Loucy (cell line): ENCODE measurements around the gene POU5F2.

Experiments
- H2AFZ ChIP-seq: fragments of 200-600 bp; sonication (generic); 2 replicates; pipeline ENCODE4 v1.6.0; 2016; ENCODE audit warnings: antibody characterized with exemption, mild to moderate bottlenecking, low read length, moderate library complexity
- H3F3A ChIP-seq: fragments of 200-600 bp; 2 replicates; pipeline ENCODE4 v1.6.0; 2016; ENCODE audit warnings: antibody characterized with exemption, low read depth, mild to moderate bottlenecking
- H3K27me3 ChIP-seq: fragments of 200-600 bp; sonication (generic); 2 replicates; pipeline ENCODE4 v1.6.1; 2014; ENCODE audit warnings: low read length, mild to moderate bottlenecking; ENCODE audit not compliant: insufficient read depth, poor library complexity, severe bottlenecking
- H3K36me3 ChIP-seq: fragments of 200-600 bp; sonication (generic); 2 replicates; pipeline ENCODE4 v1.6.1; 2016; ENCODE audit warnings: low read length; ENCODE audit not compliant: insufficient read depth
- H3K4me1 ChIP-seq: fragments of 200-600 bp; sonication (generic); 2 replicates; pipeline ENCODE4 v1.5.1; 2014; ENCODE audit warnings: low read length, mild to moderate bottlenecking; ENCODE audit not compliant: insufficient read depth, poor library complexity, severe bottlenecking
- H3K4me2 ChIP-seq: fragments of 200-600 bp; sonication (generic); 2 replicates; pipeline ENCODE4 v1.6.0; 2014; ENCODE audit warnings: antibody characterized with exemption, low read length, low read depth, mild to moderate bottlenecking; ENCODE audit not compliant: poor library complexity, severe bottlenecking
- H3K4me3 ChIP-seq: fragments of 200-600 bp; sonication (generic); 2 replicates; pipeline ENCODE4 v1.5.1; 2014; ENCODE audit warnings: low read length, mild to moderate bottlenecking, mixed read lengths; ENCODE audit not compliant: poor library complexity, severe bottlenecking
- H3K79me2 ChIP-seq: fragments of 200-600 bp; sonication (generic); 2 replicates; pipeline ENCODE4 v1.6.1; 2014; ENCODE audit warnings: low read length; ENCODE audit not compliant: insufficient read depth
- H3K9ac ChIP-seq: fragments of 200-600 bp; sonication (generic); 2 replicates; pipeline ENCODE4 v1.6.0; 2014; ENCODE audit warnings: mild to moderate bottlenecking, low read depth, low read length, moderate library complexity; ENCODE audit not compliant: poor library complexity, severe bottlenecking
- H3K9me2 ChIP-seq: fragments of 200-600 bp; sonication (generic); replicated peaks from 2 replicates; pipeline ENCODE4 v1.6.1; 2016; ENCODE audit warnings: low read depth, low read length, mixed read lengths
- H3K9me3 ChIP-seq: fragments of 200-600 bp; sonication (generic); 2 replicates; pipeline ENCODE4 v1.6.1; 2014; ENCODE audit warnings: mild to moderate bottlenecking, antibody characterized with exemption, low read length, low read depth; ENCODE audit not compliant: insufficient read depth
- H4K20me1 ChIP-seq: fragments of 200-600 bp; sonication (generic); 2 replicates; pipeline ENCODE4 v1.6.0; 2014; ENCODE audit warnings: antibody characterized with exemption, low read length, mild to moderate bottlenecking; ENCODE audit not compliant: insufficient read depth, poor library complexity, severe bottlenecking
- CTCF ChIP-seq: fragments of 200-600 bp; sonication (generic); conservative IDR thresholded peaks from 2 replicates; pipeline ENCODE4 v1.5.1; 2014; ENCODE audit warnings: mild to moderate bottlenecking, antibody characterized with exemption, low read length
- EZH2phosphoT487 ChIP-seq: fragments of 200-600 bp; IDR thresholded peaks from 2 replicates; pipeline ENCODE4 v1.6.1; 2018; ENCODE audit warnings: antibody characterized with exemption, mild to moderate bottlenecking, moderate library complexity, borderline replicate concordance

POU5F2 gene

GRCh38 chr5:93724791-93725190 is 16.6 kb downstream of the POU5F2 start:
- no peaks in the 10 kb centered on the region for H3K4me1 ChIP-seq
- no peak overlapping the region for H3K4me2 ChIP-seq

GRCh38 chr5:93723681-93724080 is 17.7 kb downstream of the POU5F2 start:
- no peaks in the 10 kb centered on the region for H3K36me3 ChIP-seq
- H2AFZ ChIP-seq = no peak overlapping the region
- TF ChIP-seq CTCF = no peak
- no peak for TF ChIP-seq EZH2phosphoT487
- no peaks in the 10 kb centered on the region for H4K20me1 ChIP-seq
- H3K4me2 ChIP-seq = no peak overlapping the region
- no peaks in the 10 kb centered on the region for H3F3A ChIP-seq
- H3K4me1 ChIP-seq = no peaks in the 10 kb centered on the region
- no peak overlapping the region for H3K9ac ChIP-seq
- H3K9me3 ChIP-seq = no peaks in the 10 kb centered on the region
- no peaks in the 10 kb centered on the region for H3K27me3 ChIP-seq
- H3K9me2 ChIP-seq = no peaks in the 10 kb centered on the region
- H3K4me3 ChIP-seq = no peak overlapping the region
- H3K79me2 ChIP-seq = no peaks in the 10 kb centered on the region

More at GRCh38 chr5:93724791-93725190, 16.6 kb downstream of the POU5F2 start:
- no peaks in the 10 kb centered on the region for H3K36me3 ChIP-seq
- no peaks in the 10 kb centered on the region for H4K20me1 ChIP-seq
- TF ChIP-seq CTCF (no peak), EZH2phosphoT487 (no peak)
- H3K9ac ChIP-seq = no peak overlapping the region
- no peak overlapping the region for H3K4me3 ChIP-seq
- no peaks in the 10 kb centered on the region for H3K9me2 ChIP-seq
- no peaks in the 10 kb centered on the region for H3F3A ChIP-seq
- no peaks in the 10 kb centered on the region for H3K27me3 ChIP-seq
- H3K9me3 ChIP-seq = no peaks in the 10 kb centered on the region
- H2AFZ ChIP-seq = no peak overlapping the region
- H3K79me2 ChIP-seq = no peaks in the 10 kb centered on the region

GRCh38 chr5:93723005-93723404 is 18.4 kb downstream of the POU5F2 start:
- Histone ChIP-seq H3K4me3 (no peak overlapping the region), H3K79me2 (no peaks in the 10 kb centered on the region), H3K4me2 (no peak overlapping the region), H3K9me2 (no peaks in the 10 kb centered on the region), H3K27me3 (no peaks in the 10 kb centered on the region), H3K36me3 (no peaks in the 10 kb centered on the region), H4K20me1 (no peaks in the 10 kb centered on the region), H3K9me3 (no peaks in the 10 kb centered on the region), H3K9ac (no peak overlapping the region), H3F3A (no peaks in the 10 kb centered on the region), H2AFZ (no peak overlapping the region), H3K4me1 (no peaks in the 10 kb centered on the region)
- TF ChIP-seq EZH2phosphoT487 = no peak
- TF ChIP-seq CTCF = no peak
